Lung (tissue), 12 donors: ENCODE data around the gene IPO7. TPM values are rescaled to one million over a fixed set of nuclear protein-coding genes. Genes with fewer than 3 reads are reported as not detected.
"Not testable (repeated sequence)": the region's sequence is repeated elsewhere in the genome, so short reads cannot be mapped to it uniquely, and the experiment has no call there.

Experiments used
- ATAC-seq: fragments of 200-7000 bp; cut with Tn5 transposase; one replicate; pipeline ENCODE4 v1.9.1; 2020; ENCODE audit warnings: moderate number of reproducible peaks; ENCODE audit not compliant: insufficient read depth, low FRiP score
- DNase-seq, 3 donors: peaks; one replicate each; pipeline ENCODE4 v3.0.0-alpha.2; 2013 to 2017
- H3K27ac ChIP-seq, 2 donors: one replicate each; pipeline ENCODE4 v1.5.1; 2013; ENCODE audit warnings: mild to moderate bottlenecking in 2 of 2, moderate library complexity in 2 of 2, control low read depth in 1 of 2, inconsistent platforms in 1 of 2, low read depth in 1 of 2, low read length in 1 of 2
- H3K27me3 ChIP-seq, 3 donors: one replicate each; pipeline ENCODE4 v1.5.1; 2013; ENCODE audit warnings: low read length in 2 of 3; ENCODE audit not compliant: control insufficient read depth in 3 of 3, insufficient read depth in 3 of 3
- H3K36me3 ChIP-seq, 4 donors: one replicate each; pipeline ENCODE4 v1.5.1; 2013; ENCODE audit warnings: low read length in 4 of 4, mild to moderate bottlenecking in 1 of 4, moderate library complexity in 1 of 4; ENCODE audit not compliant: control insufficient read depth in 4 of 4, insufficient read depth in 4 of 4
- H3K4me1 ChIP-seq, 5 donors: one replicate each; pipeline ENCODE4 v1.5.1; 2013; ENCODE audit warnings: low read length in 5 of 5, mild to moderate bottlenecking in 2 of 5, moderate library complexity in 1 of 5; ENCODE audit not compliant: control insufficient read depth in 5 of 5, insufficient read depth in 5 of 5
- H3K4me3 ChIP-seq: one replicate; pipeline ENCODE4 v1.5.1; 2013; ENCODE audit warnings: mild to moderate bottlenecking, control low read depth, moderate library complexity
- H3K9ac ChIP-seq, 2 donors: one replicate each; pipeline ENCODE4 v1.5.1; 2013; ENCODE audit warnings: low read length in 2 of 2, control low read depth in 1 of 2; ENCODE audit not compliant: insufficient read depth in 1 of 2
- H3K9me3 ChIP-seq, 4 donors: one replicate each; pipeline ENCODE4 v1.5.1; 2013; ENCODE audit warnings: low read length in 3 of 4, mild to moderate bottlenecking in 1 of 4, moderate library complexity in 1 of 4; ENCODE audit not compliant: control insufficient read depth in 4 of 4, insufficient read depth in 3 of 4
- WGBS, 2 donors: extraction: QIAGEN DNeasy Blood & Tissue Kit; methylation state at CpG; one replicate each; pipeline ENCODE4 v1.1.7; 2013; 5-methylcytosine and 5-hydroxymethylcytosine counted together
- polyA plus RNA-seq, 2 donors: library from polyadenylated mRNA; stranded (reverse); fragments of 200-250 nt; gene quantifications; one replicate each; pipeline ENCODE4 v1.2.1, GENCODE V29; 2013
- total RNA-seq, 2 donors: library from RNA; depleted of rRNA in 1 of 2; stranded (reverse); fragments of >200 nt in 1 of 2; gene quantifications; one replicate each; pipeline ENCODE4 v1.2.1, GENCODE V29; 2014 to 2021
- TF ChIP-seq, protein P1 (sequence below): IDR thresholded peaks from 2 replicates; pipeline ENCODE4 v1.5.1; 2012; ENCODE audit warnings: mild to moderate bottlenecking; ENCODE audit errors: control extremely low read depth, extremely low read depth
- donor health status: control.
- donor health status: control.
- donor health status: Bipolar disorder and iron deficiency.
- donor health status: healthy.
- donor health status: DM: yes; HTN: yes; CAD: no.

IPO7 gene
- total and polyA plus RNA-seq, 4 donors: 36.5 to 104 (median 66.4) TPM

DNA sequence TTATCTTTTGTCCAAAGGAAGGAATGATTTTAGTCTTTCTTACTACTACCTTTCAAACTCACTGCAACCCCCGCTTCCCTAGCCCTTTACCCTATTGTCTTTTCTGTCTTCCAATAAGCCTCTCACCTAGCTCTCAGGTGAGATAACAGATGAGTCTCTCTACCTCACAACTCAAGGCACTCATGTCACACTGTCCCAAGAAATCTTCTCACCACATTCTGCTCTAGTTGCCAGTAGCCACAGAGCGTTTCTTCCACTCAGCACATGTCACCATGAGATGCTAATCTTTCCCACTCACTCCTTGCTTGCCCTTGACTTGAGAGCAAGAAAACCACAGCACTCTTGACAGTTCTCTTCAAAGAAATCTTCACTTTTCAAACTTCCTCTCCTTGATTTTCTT, 37.4 kb upstream of the IPO7 start:
- no peak overlapping the region for H3K9ac ChIP-seq
- H3K4me3 ChIP-seq: no peak overlapping the region
- TF ChIP-seq, protein P1, sequence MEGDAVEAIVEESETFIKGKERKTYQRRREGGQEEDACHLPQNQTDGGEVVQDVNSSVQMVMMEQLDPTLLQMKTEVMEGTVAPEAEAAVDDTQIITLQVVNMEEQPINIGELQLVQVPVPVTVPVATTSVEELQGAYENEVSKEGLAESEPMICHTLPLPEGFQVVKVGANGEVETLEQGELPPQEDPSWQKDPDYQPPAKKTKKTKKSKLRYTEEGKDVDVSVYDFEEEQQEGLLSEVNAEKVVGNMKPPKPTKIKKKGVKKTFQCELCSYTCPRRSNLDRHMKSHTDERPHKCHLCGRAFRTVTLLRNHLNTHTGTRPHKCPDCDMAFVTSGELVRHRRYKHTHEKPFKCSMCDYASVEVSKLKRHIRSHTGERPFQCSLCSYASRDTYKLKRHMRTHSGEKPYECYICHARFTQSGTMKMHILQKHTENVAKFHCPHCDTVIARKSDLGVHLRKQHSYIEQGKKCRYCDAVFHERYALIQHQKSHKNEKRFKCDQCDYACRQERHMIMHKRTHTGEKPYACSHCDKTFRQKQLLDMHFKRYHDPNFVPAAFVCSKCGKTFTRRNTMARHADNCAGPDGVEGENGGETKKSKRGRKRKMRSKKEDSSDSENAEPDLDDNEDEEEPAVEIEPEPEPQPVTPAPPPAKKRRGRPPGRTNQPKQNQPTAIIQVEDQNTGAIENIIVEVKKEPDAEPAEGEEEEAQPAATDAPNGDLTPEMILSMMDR: no peak
- H3K36me3 ChIP-seq: no peaks in the 10 kb centered on the region
- no peaks in the 10 kb centered on the region for H3K4me1 ChIP-seq
- peak in 1 of 3 donors; percentile 29 for DNase-seq
- WGBS, 2 donors: 58 to 60% methylated on average over 2 of the region's 2 CpGs
- H3K27me3 ChIP-seq: no peaks in the 10 kb centered on the region
- H3K27ac ChIP-seq: no peak overlapping the region
- no peaks in the 10 kb centered on the region for H3K9me3 ChIP-seq
- ATAC-seq: no peak

DNA sequence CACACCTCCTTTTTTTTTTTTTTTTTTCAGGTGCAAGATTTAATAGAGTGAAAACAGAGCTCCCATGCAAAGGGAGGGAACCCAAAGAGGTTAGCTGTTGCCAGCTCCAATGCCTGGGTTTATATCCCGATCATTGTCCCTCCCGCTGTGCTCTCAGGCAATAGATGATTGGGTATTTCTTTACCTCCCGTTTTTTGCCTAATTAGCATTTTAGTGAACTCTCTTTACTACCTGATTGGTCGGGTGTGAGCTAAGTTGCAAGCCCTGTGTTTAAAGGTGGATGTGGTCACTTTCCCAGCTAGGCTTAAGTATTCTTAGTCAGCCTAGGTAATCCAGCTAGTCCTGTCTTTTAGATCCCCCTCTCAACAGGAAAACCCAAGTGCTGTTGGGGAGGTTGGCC, 36.7 kb upstream of the IPO7 start:
- 71 to 83% methylated on average over 4 of the region's 4 CpGs for WGBS, 2 donors
- H3K4me3 ChIP-seq, H3K9ac ChIP-seq, DNase-seq, H3K27ac ChIP-seq, H3K9me3 ChIP-seq, H3K27me3 ChIP-seq, H3K36me3 ChIP-seq, H3K4me1 ChIP-seq, ATAC-seq: not testable (repeated sequence)

DNA sequence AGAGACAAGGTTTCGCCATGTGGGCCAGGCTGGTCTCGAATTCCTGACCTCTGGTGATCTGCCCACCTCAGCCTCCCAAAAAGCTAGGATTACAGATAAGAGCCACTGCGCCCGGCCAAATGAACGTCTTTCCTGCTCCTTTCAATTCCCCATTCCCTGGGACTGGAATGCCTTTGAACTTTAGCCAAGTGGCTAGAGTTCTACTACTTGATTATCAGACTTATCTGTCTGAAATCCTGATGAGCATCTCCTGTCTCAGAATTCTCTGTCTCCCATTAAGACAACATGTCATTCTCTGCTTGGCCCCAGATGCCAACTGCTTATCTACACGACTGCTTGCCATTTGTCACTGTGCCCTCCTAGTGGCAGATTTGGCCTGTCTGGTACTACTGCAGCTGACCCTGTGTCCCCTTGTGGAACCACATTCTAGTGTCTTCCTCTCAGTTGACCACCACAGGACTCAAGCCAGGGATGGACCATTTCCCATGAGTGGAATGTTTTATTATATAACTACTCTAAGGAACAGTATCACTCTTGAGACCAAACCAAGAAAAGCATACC, 33.1 kb upstream of the IPO7 start:
- Histone ChIP-seq H3K9me3 (no peaks in the 10 kb centered on the region), H3K4me3 (no peak overlapping the region), H3K4me1 (no peaks in the 10 kb centered on the region), H3K36me3 (no peaks in the 10 kb centered on the region), H3K27me3 (no peaks in the 10 kb centered on the region), H3K9ac (no peak overlapping the region), H3K27ac (no peak overlapping the region)
- TF ChIP-seq, protein P1: no peak
- WGBS, 2 donors: 66 to 82% methylated on average over 6 of the region's 6 CpGs
- no peak for ATAC-seq
- DNase-seq: no peak

DNA sequence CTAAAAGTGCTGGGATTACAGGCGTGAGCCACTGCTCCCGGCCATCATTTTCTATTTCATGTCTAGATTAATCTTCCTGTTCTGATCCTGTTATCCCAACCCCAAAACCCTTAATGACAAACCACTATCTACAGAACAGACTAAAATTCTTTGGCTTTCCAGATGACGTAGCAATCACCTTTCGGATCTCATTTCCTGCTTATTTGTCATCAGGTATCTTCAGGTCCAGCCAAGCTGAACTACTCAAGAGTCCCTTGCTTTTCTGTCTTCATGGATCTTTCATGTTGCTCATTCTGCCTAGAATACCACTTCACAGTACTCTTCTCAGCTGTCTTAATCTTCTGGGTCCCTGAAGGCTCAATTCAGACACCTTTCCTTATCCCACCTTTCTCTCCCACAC, 27.4 kb upstream of the IPO7 start:
- Histone ChIP-seq H3K9me3 (no peaks in the 10 kb centered on the region), H3K27me3 (no peaks in the 10 kb centered on the region), H3K27ac (no peak overlapping the region), H3K9ac (no peak overlapping the region), H3K4me3 (no peak overlapping the region), H3K36me3 (no peaks in the 10 kb centered on the region), H3K4me1 (no peaks in the 10 kb centered on the region)
- ATAC-seq: no peak
- TF ChIP-seq, protein P1: no peak
- no peak for DNase-seq
- 95% methylated on average over 4 of the region's 4 CpGs for WGBS, 2 donors

DNA sequence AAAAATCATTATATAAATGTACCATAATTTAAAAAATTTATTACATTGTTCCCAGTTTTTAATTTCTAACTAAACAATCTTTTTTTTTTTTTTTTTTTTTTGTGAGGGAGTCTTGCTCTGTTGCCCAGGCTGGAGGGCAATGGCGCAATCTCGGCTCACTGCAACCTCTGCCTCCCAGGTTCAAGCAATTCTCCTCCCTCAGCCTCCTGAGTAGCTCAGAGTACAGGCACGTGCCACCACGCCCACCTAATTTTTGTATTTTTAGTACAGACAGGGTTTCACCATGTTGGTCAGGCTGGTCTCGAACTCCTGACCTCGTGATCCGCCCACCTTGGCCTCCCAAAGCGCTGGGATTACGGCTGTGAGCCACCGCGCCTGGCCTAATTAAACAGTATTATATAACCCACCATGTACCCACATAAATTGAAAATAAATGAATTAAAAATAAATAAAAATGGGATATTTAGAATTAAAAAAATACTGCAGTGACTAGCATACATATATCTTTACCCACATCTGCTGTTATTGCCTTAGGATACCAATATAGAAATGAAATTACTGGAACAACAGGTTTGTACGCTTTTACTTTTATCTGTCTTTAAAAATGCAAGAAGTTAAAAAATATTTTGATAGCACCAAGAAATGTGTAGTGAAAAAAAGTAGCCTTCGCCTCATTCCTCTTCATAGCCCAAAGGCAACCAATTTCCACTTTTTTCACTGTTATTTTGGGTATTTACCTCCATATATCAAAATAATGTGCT, 23.4 kb upstream of the IPO7 start:
- H3K4me3 ChIP-seq, H3K9ac ChIP-seq, DNase-seq, H3K27me3 ChIP-seq, H3K9me3 ChIP-seq, H3K36me3 ChIP-seq, ATAC-seq, H3K27ac ChIP-seq: not testable (repeated sequence)
- WGBS, 2 donors: 94 to 97% methylated on average over 13 of the region's 13 CpGs
- H3K4me1 ChIP-seq: peaks cover 0 to 12% (median 5%) of the 10 kb centered on the region in 5 donors
